ENCODE results near the gene CACNG7. TPM values are rescaled to one million over a fixed set of nuclear protein-coding genes. Genes with fewer than 3 reads are reported as not detected.

Gene CACNG7
- total and polyA plus RNA-seq, 4 donors = not detected

- H3K4me1 ChIP-seq (ENCODE audit: control insufficient read depth in 5 of 5, insufficient read depth in 5 of 5, low read length in 5 of 5) = peaks cover 0 to 11% (median 4%) of the 10 kb centered on the region in 5 donors
- H3K9ac ChIP-seq (ENCODE audit: insufficient read depth in 1 of 2, low read length in 2 of 2) = no peak overlapping the region
- DNase-seq = no peak
- TF ChIP-seq, protein P1, sequence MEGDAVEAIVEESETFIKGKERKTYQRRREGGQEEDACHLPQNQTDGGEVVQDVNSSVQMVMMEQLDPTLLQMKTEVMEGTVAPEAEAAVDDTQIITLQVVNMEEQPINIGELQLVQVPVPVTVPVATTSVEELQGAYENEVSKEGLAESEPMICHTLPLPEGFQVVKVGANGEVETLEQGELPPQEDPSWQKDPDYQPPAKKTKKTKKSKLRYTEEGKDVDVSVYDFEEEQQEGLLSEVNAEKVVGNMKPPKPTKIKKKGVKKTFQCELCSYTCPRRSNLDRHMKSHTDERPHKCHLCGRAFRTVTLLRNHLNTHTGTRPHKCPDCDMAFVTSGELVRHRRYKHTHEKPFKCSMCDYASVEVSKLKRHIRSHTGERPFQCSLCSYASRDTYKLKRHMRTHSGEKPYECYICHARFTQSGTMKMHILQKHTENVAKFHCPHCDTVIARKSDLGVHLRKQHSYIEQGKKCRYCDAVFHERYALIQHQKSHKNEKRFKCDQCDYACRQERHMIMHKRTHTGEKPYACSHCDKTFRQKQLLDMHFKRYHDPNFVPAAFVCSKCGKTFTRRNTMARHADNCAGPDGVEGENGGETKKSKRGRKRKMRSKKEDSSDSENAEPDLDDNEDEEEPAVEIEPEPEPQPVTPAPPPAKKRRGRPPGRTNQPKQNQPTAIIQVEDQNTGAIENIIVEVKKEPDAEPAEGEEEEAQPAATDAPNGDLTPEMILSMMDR (IDR thresholded peaks at IDR 0.05; ENCODE audit: control extremely low read depth, extremely low read depth) = no peak
- H3K27me3 ChIP-seq (ENCODE audit: control insufficient read depth in 3 of 3, insufficient read depth in 3 of 3, low read length in 2 of 3) = peaks cover 2 to 49% (median 41%) of the 10 kb centered on the region in 3 donors
- 24 to 37% methylated on average over 12 of the region's 12 CpGs for WGBS, 2 donors
- no peak overlapping the region for H3K4me3 ChIP-seq
- no peaks in the 10 kb centered on the region for H3K36me3 ChIP-seq (ENCODE audit: control insufficient read depth in 4 of 4, insufficient read depth in 4 of 4, low read length in 4 of 4)
- no peak overlapping the region for H3K27ac ChIP-seq (ENCODE audit: low read depth in 1 of 2, low read length in 1 of 2)
- no peak for ATAC-seq (ENCODE audit: insufficient read depth, low FRiP score)
- no peaks in the 10 kb centered on the region for H3K9me3 ChIP-seq (ENCODE audit: control insufficient read depth in 4 of 4, insufficient read depth in 3 of 4, low read length in 3 of 4)
Observed at GRCh38 chr19:53884256-53884655, 24.8 kb upstream of the CACNG7 start.

- no peaks in the 10 kb centered on the region for H3K36me3 ChIP-seq (ENCODE audit: control insufficient read depth in 4 of 4, insufficient read depth in 4 of 4, low read length in 4 of 4)
- no peak overlapping the region for H3K27ac ChIP-seq (ENCODE audit: low read depth in 1 of 2, low read length in 1 of 2)
- DNase-seq (no peak), ATAC-seq (ENCODE audit: insufficient read depth, low FRiP score) (no peak)
- 91 to 95% methylated on average over 10 of the region's 10 CpGs for WGBS, 2 donors
- H3K4me1 ChIP-seq (ENCODE audit: control insufficient read depth in 5 of 5, insufficient read depth in 5 of 5, low read length in 5 of 5) = peaks cover 0 to 11% (median 3%) of the 10 kb centered on the region in 5 donors
- peaks cover 2 to 49% (median 36%) of the 10 kb centered on the region in 3 donors for H3K27me3 ChIP-seq (ENCODE audit: control insufficient read depth in 3 of 3, insufficient read depth in 3 of 3, low read length in 2 of 3)
- H3K9ac ChIP-seq (ENCODE audit: insufficient read depth in 1 of 2, low read length in 2 of 2) = no peak overlapping the region
- H3K9me3 ChIP-seq (ENCODE audit: control insufficient read depth in 4 of 4, insufficient read depth in 3 of 4, low read length in 3 of 4) = no peaks in the 10 kb centered on the region
- TF ChIP-seq, protein P1 (IDR thresholded peaks at IDR 0.05; ENCODE audit: control extremely low read depth, extremely low read depth) = no peak
- H3K4me3 ChIP-seq = no peak overlapping the region
Observed at GRCh38 chr19:53885036-53885435, 24.0 kb upstream of the CACNG7 start.

DNA sequence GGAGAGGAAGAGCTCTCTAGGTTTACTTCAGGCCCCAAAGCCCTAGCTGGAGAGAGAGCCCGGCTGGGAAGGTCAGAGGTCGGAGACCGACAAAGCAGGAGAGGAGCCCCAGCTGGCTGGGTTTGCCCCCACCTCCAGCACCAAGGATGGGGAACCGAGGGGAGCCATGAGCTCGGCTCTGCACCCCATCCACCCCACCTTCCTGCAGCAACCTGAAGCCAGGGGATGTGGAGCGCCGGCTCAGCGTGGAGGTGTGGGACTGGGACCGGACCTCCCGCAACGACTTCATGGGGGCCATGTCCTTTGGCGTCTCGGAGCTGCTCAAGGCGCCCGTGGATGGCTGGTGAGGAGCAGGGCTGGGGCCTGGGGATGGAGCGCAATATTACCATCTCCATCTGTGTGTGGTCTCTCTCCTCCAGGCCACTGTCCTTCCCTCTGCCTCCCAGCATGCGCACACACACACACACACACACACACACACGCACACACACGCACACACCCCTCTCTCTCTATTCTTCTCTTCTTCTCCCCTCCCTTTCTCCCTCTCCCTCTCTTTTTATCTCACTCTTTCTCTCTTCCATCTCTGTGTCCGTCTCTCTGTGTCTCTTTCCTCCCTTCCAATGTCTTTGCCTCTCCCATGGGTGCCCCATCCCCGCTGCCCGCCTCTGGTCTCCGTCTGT is 16.6 kb upstream of the CACNG7 start:
- Histone ChIP-seq H3K9me3 (ENCODE audit: control insufficient read depth in 4 of 4, insufficient read depth in 3 of 4, low read length in 3 of 4) (no peaks in the 10 kb centered on the region), H3K4me3 (no peak overlapping the region), H3K4me1 (ENCODE audit: control insufficient read depth in 5 of 5, insufficient read depth in 5 of 5, low read length in 5 of 5) (peaks cover 0 to 2% (median 0%) of the 10 kb centered on the region in 5 donors), H3K9ac (ENCODE audit: insufficient read depth in 1 of 2, low read length in 2 of 2) (no peak overlapping the region), H3K36me3 (ENCODE audit: control insufficient read depth in 4 of 4, insufficient read depth in 4 of 4, low read length in 4 of 4) (no peaks in the 10 kb centered on the region), H3K27ac (ENCODE audit: low read depth in 1 of 2, low read length in 1 of 2) (no peak overlapping the region), H3K27me3 (ENCODE audit: control insufficient read depth in 3 of 3, insufficient read depth in 3 of 3, low read length in 2 of 3) (peaks cover 3 to 15% (median 3%) of the 10 kb centered on the region in 3 donors)
- TF ChIP-seq, protein P1 (IDR thresholded peaks at IDR 0.05; ENCODE audit: control extremely low read depth, extremely low read depth) = no peak
- ATAC-seq (ENCODE audit: insufficient read depth, low FRiP score) (no peak), DNase-seq (no peak)
- 76 to 85% methylated on average over 23 of the region's 23 CpGs for WGBS, 2 donors

- DNase-seq = no peak
- Histone ChIP-seq H3K9ac (ENCODE audit: insufficient read depth in 1 of 2, low read length in 2 of 2) (no peak overlapping the region), H3K4me1 (ENCODE audit: control insufficient read depth in 5 of 5, insufficient read depth in 5 of 5, low read length in 5 of 5) (peaks cover 0 to 2% (median 0%) of the 10 kb centered on the region in 5 donors), H3K27me3 (ENCODE audit: control insufficient read depth in 3 of 3, insufficient read depth in 3 of 3, low read length in 2 of 3) (peaks cover 3 to 20% (median 7%) of the 10 kb centered on the region in 3 donors), H3K36me3 (ENCODE audit: control insufficient read depth in 4 of 4, insufficient read depth in 4 of 4, low read length in 4 of 4) (no peaks in the 10 kb centered on the region), H3K9me3 (ENCODE audit: control insufficient read depth in 4 of 4, insufficient read depth in 3 of 4, low read length in 3 of 4) (no peaks in the 10 kb centered on the region), H3K4me3 (no peak overlapping the region), H3K27ac (ENCODE audit: low read depth in 1 of 2, low read length in 1 of 2) (no peak overlapping the region)
- ATAC-seq (ENCODE audit: insufficient read depth, low FRiP score) = no peak
- TF ChIP-seq, protein P1 (IDR thresholded peaks at IDR 0.05; ENCODE audit: control extremely low read depth, extremely low read depth) = no peak
- 58 to 60% methylated on average over 8 of the region's 8 CpGs for WGBS, 2 donors
Observed at GRCh38 chr19:53892981-53893325, 16.1 kb upstream of the CACNG7 start.

Measured in lung (tissue), 12 donors.